MM.1S (cell line): ENCODE results near the gene MTCH1.
"Not testable (repeated sequence)": the region's sequence is repeated elsewhere in the genome, so short reads cannot be mapped to it uniquely, and the experiment has no call there.

Experiments used
- DNase-seq: peaks from one replicate; pipeline ENCODE4 v3.0.0-alpha.2; 2015
- H2AFZ ChIP-seq: fragments of 300-600 bp; sonication (generic); 2 replicates; pipeline ENCODE4 v1.6.0; 2016; ENCODE audit warnings: antibody characterized with exemption, low read length
- H3F3A ChIP-seq: fragments of 300-600 bp; sonication (generic); 2 replicates; pipeline ENCODE4 v1.6.1; 2016; ENCODE audit warnings: mild to moderate bottlenecking, antibody characterized with exemption, low read length, moderate library complexity, mixed read lengths; ENCODE audit not compliant: insufficient read depth
- H3K27ac ChIP-seq: fragments of 300-600 bp; sonication (generic); 2 replicates; pipeline ENCODE4 v1.5.1; 2016; ENCODE audit warnings: mild to moderate bottlenecking, low read length
- H3K27me3 ChIP-seq: fragments of 300-600 bp; sonication (generic); replicated peaks from 2 replicates; pipeline ENCODE4 v1.6.0; 2016; ENCODE audit warnings: low read length; ENCODE audit not compliant: insufficient read depth
- H3K36me3 ChIP-seq: fragments of 300-600 bp; sonication (generic); replicated peaks from 2 replicates; pipeline ENCODE4 v1.6.1; 2016; ENCODE audit warnings: mild to moderate bottlenecking, low read length, mixed read lengths; ENCODE audit not compliant: insufficient read depth
- H3K4me1 ChIP-seq: fragments of 300-600 bp; sonication (generic); 2 replicates; pipeline ENCODE4 v1.6.1; 2016; ENCODE audit warnings: low read length, mixed read lengths
- H3K4me2 ChIP-seq: fragments of 300-600 bp; sonication (generic); 2 replicates; pipeline ENCODE4 v1.6.0; 2016; ENCODE audit warnings: low read depth, low read length
- H3K4me3 ChIP-seq: fragments of 300-600 bp; sonication (generic); 2 replicates; pipeline ENCODE4 v1.5.1; 2016; ENCODE audit warnings: low read length, mixed read lengths
- H3K79me2 ChIP-seq: fragments of 300-600 bp; sonication (generic); 2 replicates; pipeline ENCODE4 v1.6.1; 2016; ENCODE audit warnings: mixed run types, low read length, mixed read lengths
- H3K9ac ChIP-seq: fragments of 300-600 bp; sonication (generic); 2 replicates; pipeline ENCODE4 v1.6.1; 2016; ENCODE audit warnings: low read length, mixed read lengths
- H3K9me2 ChIP-seq: fragments of 300-600 bp; sonication (generic); replicated peaks from 2 replicates; pipeline ENCODE4 v1.6.1; 2016; ENCODE audit warnings: mild to moderate bottlenecking, low read length, mixed read lengths; ENCODE audit not compliant: insufficient read depth
- H3K9me3 ChIP-seq: fragments of 300-600 bp; sonication (generic); replicated peaks from 2 replicates; pipeline ENCODE4 v1.6.1; 2016; ENCODE audit warnings: mild to moderate bottlenecking, low read length, mixed read lengths; ENCODE audit not compliant: insufficient read depth
- H4K20me1 ChIP-seq: fragments of 300-600 bp; sonication (generic); 2 replicates; pipeline ENCODE4 v1.6.1; 2016; ENCODE audit warnings: mild to moderate bottlenecking, low read length, moderate library complexity, mixed read lengths; ENCODE audit not compliant: insufficient read depth
- CTCF ChIP-seq: fragments of 300-600 bp; sonication (generic); IDR thresholded peaks from 2 replicates; pipeline ENCODE4 v1.5.1; 2016; ENCODE audit warnings: antibody characterized with exemption, low read length, mixed read lengths
- EZH2 ChIP-seq: fragments of 300-600 bp; sonication (generic); optimal IDR thresholded peaks from 2 replicates; pipeline ENCODE3; 2017; ENCODE audit warnings: low read depth, mild to moderate bottlenecking, antibody characterized with exemption, low read length, mixed read lengths
- EZH2phosphoT487 ChIP-seq: fragments of 300-600 bp; sonication (generic); IDR thresholded peaks from 2 replicates; pipeline ENCODE4 v1.6.1; 2018; ENCODE audit warnings: antibody characterized with exemption, low read length

The MTCH1 gene

GRCh38 chr6:36953931-36954261, 32.1 kb downstream of the MTCH1 start:
- Histone ChIP-seq H3K9ac (no peak overlapping the region), H3K9me3 (no peaks in the 10 kb centered on the region), H3K4me2 (no peak overlapping the region), H4K20me1 (no peaks in the 10 kb centered on the region), H3F3A (no peaks in the 10 kb centered on the region), H3K4me3 (no peak overlapping the region), H3K9me2 (no peaks in the 10 kb centered on the region), H2AFZ (no peak overlapping the region), H3K27ac (no peak overlapping the region), H3K27me3 (no peaks in the 10 kb centered on the region), H3K79me2 (no peaks in the 10 kb centered on the region), H3K36me3 (no peaks in the 10 kb centered on the region), H3K4me1 (no peaks in the 10 kb centered on the region)
- DNase-seq = no peak
- TF ChIP-seq EZH2 (no peak), EZH2phosphoT487 (no peak), CTCF (no peak)

GRCh38 chr6:36949636-36950035, 36.4 kb downstream of the MTCH1 start:
- Histone ChIP-seq H3F3A (no peaks in the 10 kb centered on the region), H3K9me2 (no peaks in the 10 kb centered on the region), H3K4me1 (no peaks in the 10 kb centered on the region), H2AFZ (no peak overlapping the region), H3K9me3 (no peaks in the 10 kb centered on the region), H3K27me3 (no peaks in the 10 kb centered on the region), H4K20me1 (no peaks in the 10 kb centered on the region), H3K9ac (no peak overlapping the region), H3K27ac (no peak overlapping the region), H3K4me2 (no peak overlapping the region), H3K36me3 (no peaks in the 10 kb centered on the region), H3K79me2 (no peaks in the 10 kb centered on the region), H3K4me3 (no peak overlapping the region)
- no peak for DNase-seq
- TF ChIP-seq EZH2 = no peak
- TF ChIP-seq CTCF = no peak
- no peak for TF ChIP-seq EZH2phosphoT487

- H3F3A ChIP-seq, H3K79me2 ChIP-seq, H2AFZ ChIP-seq, H4K20me1 ChIP-seq, H3K36me3 ChIP-seq, H3K9me2 ChIP-seq, H3K9me3 ChIP-seq, H3K9ac ChIP-seq, H3K27ac ChIP-seq, DNase-seq, H3K4me3 ChIP-seq, H3K4me2 ChIP-seq, H3K27me3 ChIP-seq, H3K4me1 ChIP-seq: not testable (repeated sequence)
These were observed 36.9 kb downstream of the MTCH1 start for GRCh38 chr6:36949076-36949475.

GRCh38 chr6:36947570-36948351, 38.2 kb downstream of the MTCH1 start:
- no peak overlapping the region for H3K4me2 ChIP-seq
- DNase-seq = no peak
- H3K27ac ChIP-seq = no peak overlapping the region

More at GRCh38 chr6:36947570-36948351, 38.2 kb downstream of the MTCH1 start:
- H3K27me3 ChIP-seq = no peaks in the 10 kb centered on the region
- TF ChIP-seq EZH2 = no peak
- TF ChIP-seq CTCF = no peak
- TF ChIP-seq EZH2phosphoT487 = no peak
- H3F3A ChIP-seq = no peaks in the 10 kb centered on the region
- H2AFZ ChIP-seq = no peak overlapping the region
- no peak overlapping the region for H3K4me3 ChIP-seq
- H3K4me1 ChIP-seq = no peaks in the 10 kb centered on the region
- no peaks in the 10 kb centered on the region for H3K9me3 ChIP-seq
- no peaks in the 10 kb centered on the region for H3K9me2 ChIP-seq
- H3K9ac ChIP-seq = no peak overlapping the region
- H3K79me2 ChIP-seq = no peaks in the 10 kb centered on the region
- no peaks in the 10 kb centered on the region for H3K36me3 ChIP-seq
- H4K20me1 ChIP-seq = no peaks in the 10 kb centered on the region
